DOHH2 (cell line): ENCODE results near the gene PPIC.

ENCODE experiments used
- EZH2phosphoT487 ChIP-seq: fragments of 200-600 bp; sonication (generic); IDR thresholded peaks from 2 replicates; pipeline ENCODE4 v1.6.1; 2017; ENCODE audit warnings: borderline replicate concordance, mild to moderate bottlenecking, antibody characterized with exemption, low read length, moderate library complexity, mixed read lengths
- TF ChIP-seq, protein P1 (sequence below): fragments of 200-600 bp; sonication (generic); IDR thresholded peaks from one replicate; pipeline ENCODE4 v1.5.1; 2014; ENCODE audit warnings: antibody characterized with exemption, mild to moderate bottlenecking, low read depth, low read length; ENCODE audit not compliant: poor library complexity, severe bottlenecking

DNA sequence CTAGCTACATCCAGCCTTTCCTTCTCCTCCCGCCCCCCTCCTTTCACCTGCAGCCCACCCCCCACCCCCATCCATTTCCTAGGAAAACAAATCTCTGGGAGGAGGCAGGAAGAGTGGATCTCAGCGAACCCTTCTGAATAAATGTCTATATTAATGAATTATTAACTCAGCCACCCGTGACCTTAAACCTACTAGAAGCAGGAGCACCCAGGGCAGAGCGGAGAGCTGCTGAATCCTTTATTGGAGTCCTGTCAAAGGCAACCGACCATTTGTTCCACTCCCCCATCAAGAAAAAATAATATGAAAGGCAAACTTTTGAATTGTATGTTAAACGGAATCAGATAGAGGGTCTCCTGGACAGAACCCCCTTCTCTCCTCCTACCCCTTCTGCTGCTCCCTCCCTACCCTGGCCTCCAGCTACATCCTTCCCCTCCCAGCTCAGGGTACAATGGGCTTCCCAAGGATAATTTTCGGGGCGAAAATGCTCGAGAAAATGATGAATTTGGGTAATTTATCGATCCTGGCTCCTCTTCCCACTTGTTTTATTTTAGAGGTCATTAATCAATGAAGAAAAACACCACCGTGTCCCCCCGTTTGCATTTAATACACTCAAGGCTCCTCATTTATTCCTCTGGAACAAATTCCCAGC is 49.2 kb upstream of the PPIC start:
- TF ChIP-seq, protein P1, sequence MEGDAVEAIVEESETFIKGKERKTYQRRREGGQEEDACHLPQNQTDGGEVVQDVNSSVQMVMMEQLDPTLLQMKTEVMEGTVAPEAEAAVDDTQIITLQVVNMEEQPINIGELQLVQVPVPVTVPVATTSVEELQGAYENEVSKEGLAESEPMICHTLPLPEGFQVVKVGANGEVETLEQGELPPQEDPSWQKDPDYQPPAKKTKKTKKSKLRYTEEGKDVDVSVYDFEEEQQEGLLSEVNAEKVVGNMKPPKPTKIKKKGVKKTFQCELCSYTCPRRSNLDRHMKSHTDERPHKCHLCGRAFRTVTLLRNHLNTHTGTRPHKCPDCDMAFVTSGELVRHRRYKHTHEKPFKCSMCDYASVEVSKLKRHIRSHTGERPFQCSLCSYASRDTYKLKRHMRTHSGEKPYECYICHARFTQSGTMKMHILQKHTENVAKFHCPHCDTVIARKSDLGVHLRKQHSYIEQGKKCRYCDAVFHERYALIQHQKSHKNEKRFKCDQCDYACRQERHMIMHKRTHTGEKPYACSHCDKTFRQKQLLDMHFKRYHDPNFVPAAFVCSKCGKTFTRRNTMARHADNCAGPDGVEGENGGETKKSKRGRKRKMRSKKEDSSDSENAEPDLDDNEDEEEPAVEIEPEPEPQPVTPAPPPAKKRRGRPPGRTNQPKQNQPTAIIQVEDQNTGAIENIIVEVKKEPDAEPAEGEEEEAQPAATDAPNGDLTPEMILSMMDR, result no peak
- no peak for TF ChIP-seq EZH2phosphoT487
